Spleen (tissue), 11 donors: ENCODE measurements around the gene MEGF6. TPM values are rescaled to one million over a fixed set of nuclear protein-coding genes. Genes with fewer than 3 reads are reported as not detected.

ENCODE experiments used
- DNase-seq: peaks from one replicate; pipeline ENCODE4 v3.0.0-alpha.2; 2020
- H3K27ac ChIP-seq, 8 donors: fragments of 200-600 bp; sonication (generic) in 7 of 8; 1 replicate in 4 of 8; 2 replicates in 4 of 8; pipeline versions ENCODE4 v1.5.0 to v1.8.0; 2016 to 2021; ENCODE audit warnings: inconsistent platforms in 4 of 8, mild to moderate bottlenecking in 4 of 8, moderate library complexity in 1 of 8
- H3K27me3 ChIP-seq, 7 donors: fragments of 200-600 bp; sonication (generic) in 6 of 7; replicated peaks in 1 of 7; 1 replicate in 4 of 7; 2 replicates in 3 of 7; pipeline versions ENCODE4 v1.5.0 to v1.8.0; 2016 to 2021; ENCODE audit warnings: inconsistent platforms in 3 of 7, mild to moderate bottlenecking in 1 of 7
- H3K36me3 ChIP-seq, 6 donors: fragments of 200-600 bp; sonication (generic) in 5 of 6; 1 replicate in 4 of 6; 2 replicates in 2 of 6; pipeline versions ENCODE4 v1.5.0 to v1.8.0; 2016 to 2021; ENCODE audit warnings: inconsistent platforms in 2 of 6
- H3K4me1 ChIP-seq, 6 donors: fragments of 200-600 bp; sonication (generic) in 5 of 6; 1 replicate in 3 of 6; 2 replicates in 3 of 6; pipeline versions ENCODE4 v1.5.0 to v1.8.0; 2016 to 2021; ENCODE audit warnings: inconsistent platforms in 3 of 6
- H3K4me3 ChIP-seq, 8 donors: fragments of 200-600 bp; sonication (generic) in 7 of 8; 1 replicate in 4 of 8; 2 replicates in 4 of 8; pipeline versions ENCODE4 v1.5.0 to v1.8.0; 2016 to 2021; ENCODE audit warnings: inconsistent platforms in 4 of 8, mild to moderate bottlenecking in 4 of 8, moderate library complexity in 2 of 8
- H3K9me3 ChIP-seq, 8 donors: fragments of 200-600 bp; sonication (generic) in 7 of 8; 1 replicate in 4 of 8; 2 replicates in 4 of 8; pipeline versions ENCODE4 v1.5.0 to v1.8.0; 2016 to 2021; ENCODE audit warnings: inconsistent platforms in 4 of 8
- POLR2A ChIP-seq, 3 donors: fragments of 450-650 bp; IDR thresholded peaks; one replicate each; pipeline ENCODE4 v1.5.1; 2017; ENCODE audit warnings: antibody characterized with exemption in 3 of 3, mild to moderate bottlenecking in 1 of 3
- POLR2AphosphoS5 ChIP-seq, 3 donors: sonication (generic); formaldehyde crosslinking; IDR thresholded peaks; one replicate each; pipeline ENCODE4 v1.5.1; 2017; ENCODE audit warnings: antibody characterized with exemption in 3 of 3
- WGBS, 5 donors: extraction: QIAGEN DNeasy Blood & Tissue Kit in 3 of 5; methylation state at CpG; one replicate each; pipeline versions ENCODE4 v1.1.5 to v1.1.7; 2013 to 2018; 5-methylcytosine and 5-hydroxymethylcytosine counted together
- intact Hi-C: fragments of 100-400 bp; cut with DNase I; formaldehyde crosslinking; loops from one replicate; pipeline ENCODE4 v1.15.0; 2023; ENCODE audit warnings: low total_unique reads
- polyA plus RNA-seq, 3 donors: library from polyadenylated mRNA; stranded (reverse); fragments of 200-250 nt; gene quantifications; one replicate each; pipeline ENCODE4 v1.2.1, GENCODE V29; 2013
- total RNA-seq, 7 donors: library from RNA; depleted of rRNA in 3 of 7; stranded (reverse); fragments of >200 nt in 3 of 7; fragmentation: NEBNext Ultra II Directional in 4 of 7; extraction: Animal tissue kit (Norgen Biotek cat#: 25700) in 4 of 7; gene quantifications; one replicate each; pipeline versions ENCODE4 v1.1.0 to v1.2.1, GENCODE V29; 2016 to 2021
- TF ChIP-seq, protein P1 (sequence below), 11 experiments: fragments of 200-600 bp in 7 of 11; fragments of 450-650 bp in 4 of 11; sonication (generic) in 4 of 11; IDR thresholded peaks in 8 of 11; conservative IDR thresholded peaks in 3 of 11; 1 replicate in 7 of 11; 2 replicates in 4 of 11; pipeline versions ENCODE4 v1.4.0 to v1.8.0; 2016 to 2021; ENCODE audit warnings: antibody characterized with exemption in 11 of 11, inconsistent platforms in 4 of 11, mild to moderate bottlenecking in 1 of 11
- donor health status: healthy with polysubstance abuse.
- donor health status: DM: no; HTN: no; CAD: no; lungs with moderate emphysema.
- donor health status: DM: no; HTN: no; CAD: no.
- donor health status: Bipolar disorder and iron deficiency.
- donor health status: healthy.
- donor health status: DM: no; HTN: no; CAD: no.
- donor health status: DM: yes; HTN: yes; CAD: no.

MEGF6 gene
- total and polyA plus RNA-seq, 10 donors: 8.7 to 39.5 (median 20.3) TPM

DNA sequence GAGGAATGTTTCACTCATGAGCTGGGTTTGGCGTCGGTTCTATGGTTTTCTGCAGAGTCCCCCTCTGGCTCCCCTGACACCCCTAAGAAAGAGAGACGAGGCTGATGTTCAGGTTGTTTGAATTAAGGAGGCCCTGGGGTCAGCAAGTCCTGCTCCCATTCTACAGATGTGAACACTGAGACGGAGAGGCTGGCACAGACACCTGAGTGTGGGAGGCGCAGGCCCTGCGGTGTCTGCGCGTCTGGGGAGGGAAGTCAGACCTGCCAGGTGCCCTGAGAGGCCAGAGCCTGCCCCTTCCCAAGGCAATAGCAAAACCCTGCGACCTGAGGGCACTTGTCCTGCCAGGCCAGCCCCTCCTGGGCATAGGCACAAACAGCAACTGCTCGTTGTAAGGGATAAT, 47.7 kb downstream of the MEGF6 start:
- Histone ChIP-seq H3K36me3 (no peaks in the 10 kb centered on the region), H3K4me3 (no peak overlapping the region), H3K4me1 (no peaks in the 10 kb centered on the region), H3K9me3 (peaks cover 0 to 5% (median 0%) of the 10 kb centered on the region in 8 donors), H3K27me3 (peaks cover 0 to 17% (median 0%) of the 10 kb centered on the region in 7 donors), H3K27ac (no peak overlapping the region)
- WGBS, 5 donors: 88 to 92% (median 88%) methylated on average over 10 of the region's 10 CpGs
- intact Hi-C loops: no loop called here
- TF ChIP-seq, protein P1, sequence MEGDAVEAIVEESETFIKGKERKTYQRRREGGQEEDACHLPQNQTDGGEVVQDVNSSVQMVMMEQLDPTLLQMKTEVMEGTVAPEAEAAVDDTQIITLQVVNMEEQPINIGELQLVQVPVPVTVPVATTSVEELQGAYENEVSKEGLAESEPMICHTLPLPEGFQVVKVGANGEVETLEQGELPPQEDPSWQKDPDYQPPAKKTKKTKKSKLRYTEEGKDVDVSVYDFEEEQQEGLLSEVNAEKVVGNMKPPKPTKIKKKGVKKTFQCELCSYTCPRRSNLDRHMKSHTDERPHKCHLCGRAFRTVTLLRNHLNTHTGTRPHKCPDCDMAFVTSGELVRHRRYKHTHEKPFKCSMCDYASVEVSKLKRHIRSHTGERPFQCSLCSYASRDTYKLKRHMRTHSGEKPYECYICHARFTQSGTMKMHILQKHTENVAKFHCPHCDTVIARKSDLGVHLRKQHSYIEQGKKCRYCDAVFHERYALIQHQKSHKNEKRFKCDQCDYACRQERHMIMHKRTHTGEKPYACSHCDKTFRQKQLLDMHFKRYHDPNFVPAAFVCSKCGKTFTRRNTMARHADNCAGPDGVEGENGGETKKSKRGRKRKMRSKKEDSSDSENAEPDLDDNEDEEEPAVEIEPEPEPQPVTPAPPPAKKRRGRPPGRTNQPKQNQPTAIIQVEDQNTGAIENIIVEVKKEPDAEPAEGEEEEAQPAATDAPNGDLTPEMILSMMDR (IDR thresholded peaks at IDR 0.05 in 8 of 11, conservative IDR thresholded peaks at IDR 0.05 in 3 of 11): no peak
- TF ChIP-seq POLR2A (IDR thresholded peaks at IDR 0.05) (no peak), POLR2AphosphoS5 (IDR thresholded peaks at IDR 0.05) (no peak)
- no peak for DNase-seq

- Histone ChIP-seq H3K27me3 (peaks cover 0 to 17% (median 0%) of the 10 kb centered on the region in 7 donors), H3K27ac (no peak overlapping the region), H3K4me1 (no peaks in the 10 kb centered on the region), H3K9me3 (peaks cover 0 to 10% (median 0%) of the 10 kb centered on the region in 8 donors), H3K4me3 (no peak overlapping the region), H3K36me3 (no peaks in the 10 kb centered on the region)
- WGBS, 5 donors: 89 to 96% (median 92%) methylated on average over 7 to 12 of the region's 12 CpGs
- intact Hi-C loops: no loop called here
- DNase-seq: no peak
- TF ChIP-seq POLR2A (IDR thresholded peaks at IDR 0.05) (no peak), POLR2AphosphoS5 (IDR thresholded peaks at IDR 0.05) (no peak)
- TF ChIP-seq, protein P1 (IDR thresholded peaks at IDR 0.05 in 8 of 11, conservative IDR thresholded peaks at IDR 0.05 in 3 of 11): no peak
These were observed 48.2 kb downstream of the MEGF6 start for GRCh38 chr1:3563125-3563524.

- Histone ChIP-seq H3K9me3 (peaks cover 0 to 13% (median 0%) of the 10 kb centered on the region in 8 donors), H3K4me1 (no peaks in the 10 kb centered on the region), H3K27me3 (peaks cover 0 to 17% (median 0%) of the 10 kb centered on the region in 7 donors), H3K36me3 (no peaks in the 10 kb centered on the region), H3K4me3 (no peak overlapping the region), H3K27ac (no peak overlapping the region)
- WGBS, 5 donors: 80 to 86% (median 83%) methylated on average over 6 to 8 of the region's 8 CpGs
- TF ChIP-seq POLR2A (IDR thresholded peaks at IDR 0.05) (no peak), POLR2AphosphoS5 (IDR thresholded peaks at IDR 0.05) (no peak)
- TF ChIP-seq, protein P1 (IDR thresholded peaks at IDR 0.05 in 8 of 11, conservative IDR thresholded peaks at IDR 0.05 in 3 of 11): no peak
- DNase-seq: no peak
- intact Hi-C loops: no loop called here
These were observed 48.6 kb downstream of the MEGF6 start for GRCh38 chr1:3562712-3563111.

GRCh38 chr1:3561702-3562101, 49.6 kb downstream of the MEGF6 start:
- TF ChIP-seq POLR2AphosphoS5 (IDR thresholded peaks at IDR 0.05): no peak
- TF ChIP-seq, protein P1 (IDR thresholded peaks at IDR 0.05 in 8 of 11, conservative IDR thresholded peaks at IDR 0.05 in 3 of 11): no peak
- TF ChIP-seq POLR2A (IDR thresholded peaks at IDR 0.05): no peak
- peaks cover 0 to 13% (median 0%) of the 10 kb centered on the region in 8 donors for H3K9me3 ChIP-seq
- H3K36me3 ChIP-seq: no peaks in the 10 kb centered on the region
- peaks cover 0 to 17% (median 0%) of the 10 kb centered on the region in 7 donors for H3K27me3 ChIP-seq
- H3K27ac ChIP-seq: no peak overlapping the region
- H3K4me1 ChIP-seq: no peaks in the 10 kb centered on the region
- no peak for DNase-seq
- intact Hi-C loops: no loop called here
- 65 to 87% (median 81%) methylated on average over 13 of the region's 13 CpGs for WGBS, 5 donors
- no peak overlapping the region for H3K4me3 ChIP-seq
